GM13977 (cell line): ENCODE measurements around the gene ZNF674.

ENCODE experiments used
- DNase-seq: peaks from one replicate; pipeline ENCODE4 v3.0.0; 2012; ENCODE audit warnings: low spot score
- CTCF ChIP-seq: IDR thresholded peaks from 2 replicates; pipeline ENCODE4 v1.5.1; 2012; ENCODE audit warnings: mild to moderate bottlenecking, control low read depth; ENCODE audit not compliant: insufficient read depth; ENCODE audit errors: extremely low read depth, missing control alignments
- in situ Hi-C: fragments of 300-500 bp; cut with MboI; formaldehyde crosslinking; loops from one replicate; pipeline ENCODE4 v1.12.0; 2022; ENCODE audit warnings: low sequenced_read_pairs, low pct_unique_long_range_greater_than_20kb, mixed read lengths, inconsistent platforms; ENCODE audit not compliant: unreplicated experiment

ZNF674 gene

GRCh38 chrX:46571423-46572339, 26.5 kb upstream of the ZNF674 start:
- in situ Hi-C loops, result no loop called here
- no peak for TF ChIP-seq CTCF
- DNase-seq, result peak; percentile 41

- DNase-seq, result no peak
- no peak for TF ChIP-seq CTCF
- in situ Hi-C loops, result no loop called here
These were observed 24.4 kb upstream of the ZNF674 start for GRCh38 chrX:46569621-46570020.

DNA sequence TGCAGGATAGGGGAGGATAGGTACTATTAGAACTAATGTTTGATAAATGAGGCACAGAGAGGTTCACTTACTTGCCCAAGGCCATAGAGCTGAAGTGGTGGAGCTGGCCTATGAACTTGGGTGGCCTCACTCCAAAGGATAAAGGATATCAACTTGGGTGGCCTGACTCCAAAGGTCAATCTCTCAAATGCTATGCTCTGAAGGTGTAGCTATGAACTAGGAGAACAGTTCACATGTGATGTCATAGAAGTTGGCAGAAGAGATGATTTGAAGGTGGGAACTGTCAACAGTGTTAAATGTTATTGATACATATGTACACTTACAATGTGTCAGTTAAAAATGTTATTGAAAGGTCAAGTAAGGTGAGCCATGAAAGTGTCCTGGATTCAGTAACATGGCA, 22.2 kb upstream of the ZNF674 start:
- no peak for DNase-seq
- in situ Hi-C loops, result no loop called here
- no peak for TF ChIP-seq CTCF

DNA sequence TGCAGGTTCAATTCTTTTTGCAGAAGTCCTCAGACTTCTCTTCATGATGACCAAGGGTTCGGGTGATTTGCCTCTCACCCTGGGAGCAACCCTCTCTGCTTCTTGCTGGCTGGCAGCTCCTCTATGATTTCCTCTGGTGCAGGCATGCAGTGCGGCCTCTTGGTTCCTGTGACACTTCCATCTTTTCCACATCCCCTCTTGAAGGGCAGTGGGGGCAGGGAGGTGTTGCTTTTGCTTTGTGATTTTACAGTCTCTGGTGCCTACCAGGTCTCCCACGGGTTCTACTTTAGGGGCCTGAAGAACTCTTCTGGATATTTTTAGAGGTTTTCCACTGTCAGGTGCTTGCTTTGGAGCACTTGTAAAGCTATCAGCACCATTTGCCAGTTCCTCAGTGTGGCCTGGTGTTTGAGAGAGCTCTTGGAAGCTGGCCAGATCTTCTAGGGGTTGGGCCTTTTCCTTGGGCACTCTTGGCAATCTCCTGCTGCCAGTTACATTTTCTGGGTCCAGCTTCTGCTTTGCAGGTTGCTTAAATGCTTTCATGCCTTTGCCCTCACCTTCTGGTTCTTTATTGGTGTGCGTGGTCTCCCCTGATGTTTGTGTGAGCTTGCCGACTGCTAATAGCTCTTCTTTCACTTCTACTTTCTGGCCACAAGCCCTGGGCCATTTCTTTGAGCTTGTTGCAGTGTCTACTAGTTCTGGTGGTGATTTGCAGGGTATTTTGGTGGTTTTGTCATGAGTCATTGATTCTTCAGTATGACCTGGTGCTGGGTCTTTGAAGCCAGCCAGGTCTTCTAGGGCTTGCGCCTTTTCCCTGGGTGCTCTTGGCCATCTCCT, 16.8 kb upstream of the ZNF674 start:
- in situ Hi-C loops, result no loop called here
- TF ChIP-seq CTCF, result no peak
- peak; percentile 78 for DNase-seq

DNA sequence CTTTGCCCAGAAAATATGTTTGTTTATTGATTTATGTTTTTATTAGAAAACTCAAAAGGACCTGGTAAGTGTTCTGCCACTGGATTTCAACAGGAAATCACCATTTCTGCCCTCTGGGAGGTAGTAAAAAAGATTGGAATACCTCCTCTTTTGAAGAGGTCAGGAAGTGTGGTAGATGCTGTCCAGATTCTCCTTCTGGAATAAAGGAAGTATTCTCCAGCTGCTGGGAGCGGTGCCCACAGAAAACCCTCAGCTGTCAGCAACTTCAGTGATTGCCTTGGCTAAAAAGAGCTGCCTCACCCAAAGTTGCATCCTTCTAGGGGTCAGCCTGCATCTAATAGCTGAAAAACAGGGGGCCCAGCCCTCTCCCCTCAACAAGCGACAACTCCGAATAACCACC, 13.8 kb upstream of the ZNF674 start:
- TF ChIP-seq CTCF, result no peak
- no peak for DNase-seq
- in situ Hi-C loops, result loop anchor here (10.0 kb wide), 1 partner anchor 76 kb away; no protein-coding TSS in a partner anchor

GRCh38 chrX:46554942-46555341, 9.7 kb upstream of the ZNF674 start:
- TF ChIP-seq CTCF, result peak; percentile 16
- in situ Hi-C loops, result loop anchor here (10.0 kb wide), 1 partner anchor 80 kb away; no protein-coding TSS in a partner anchor
- DNase-seq, result no peak
